Eye (tissue), 1 donor: ENCODE results near the gene GREM2.

Source experiments
- DNase-seq: peaks from one replicate; pipeline ENCODE4 v3.0.0-alpha.2; 2015

Gene GREM2

DNA sequence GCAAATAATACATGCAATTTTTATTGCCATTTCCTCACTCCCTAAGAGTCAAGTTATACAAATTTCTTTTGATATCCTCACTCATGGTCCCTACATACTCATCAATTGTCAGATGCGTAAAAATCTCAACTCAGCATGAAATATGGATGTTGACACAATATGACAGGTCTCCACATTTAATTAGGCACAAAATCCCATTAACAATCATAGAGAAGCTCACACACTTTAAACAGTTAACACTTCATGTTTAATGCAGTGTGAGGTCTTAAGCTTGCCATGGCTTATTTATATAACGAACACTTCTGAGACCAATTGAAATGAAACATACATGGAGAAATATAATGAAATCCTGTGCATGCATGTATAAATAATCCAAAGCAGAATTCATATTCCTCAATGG is 58.6 kb downstream of the GREM2 start:
- no peak for DNase-seq

DNA sequence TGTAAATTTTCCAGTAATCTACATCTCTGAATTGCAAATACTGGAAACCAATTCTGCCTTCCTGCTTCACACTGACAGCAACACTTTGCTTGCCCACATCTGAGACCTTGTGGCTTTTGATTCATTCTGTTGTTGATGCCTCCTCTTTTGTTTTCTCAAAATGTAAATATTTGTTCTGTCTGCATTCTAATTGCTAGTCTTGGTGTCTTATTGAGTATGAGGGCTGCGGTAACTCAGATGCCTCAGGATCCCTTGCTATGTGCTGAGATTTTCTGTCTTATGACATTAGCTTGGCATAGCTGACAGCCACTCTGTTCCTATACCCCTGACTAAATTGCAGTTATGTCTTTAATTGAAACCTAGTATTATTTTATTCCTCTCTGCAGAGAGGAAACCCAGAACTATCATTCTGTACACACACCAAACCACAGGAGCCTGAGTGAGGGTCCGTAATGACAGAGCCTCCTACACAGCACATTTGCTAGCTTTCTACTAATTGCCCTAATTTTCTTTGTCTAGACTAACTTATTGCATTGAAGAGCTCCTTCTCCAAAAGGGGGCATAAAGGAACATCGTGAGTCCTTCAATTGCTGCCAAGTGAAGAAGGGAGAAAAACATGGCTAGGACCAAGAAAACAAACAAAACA is 72.1 kb downstream of the GREM2 start:
- DNase-seq: no peak

DNA sequence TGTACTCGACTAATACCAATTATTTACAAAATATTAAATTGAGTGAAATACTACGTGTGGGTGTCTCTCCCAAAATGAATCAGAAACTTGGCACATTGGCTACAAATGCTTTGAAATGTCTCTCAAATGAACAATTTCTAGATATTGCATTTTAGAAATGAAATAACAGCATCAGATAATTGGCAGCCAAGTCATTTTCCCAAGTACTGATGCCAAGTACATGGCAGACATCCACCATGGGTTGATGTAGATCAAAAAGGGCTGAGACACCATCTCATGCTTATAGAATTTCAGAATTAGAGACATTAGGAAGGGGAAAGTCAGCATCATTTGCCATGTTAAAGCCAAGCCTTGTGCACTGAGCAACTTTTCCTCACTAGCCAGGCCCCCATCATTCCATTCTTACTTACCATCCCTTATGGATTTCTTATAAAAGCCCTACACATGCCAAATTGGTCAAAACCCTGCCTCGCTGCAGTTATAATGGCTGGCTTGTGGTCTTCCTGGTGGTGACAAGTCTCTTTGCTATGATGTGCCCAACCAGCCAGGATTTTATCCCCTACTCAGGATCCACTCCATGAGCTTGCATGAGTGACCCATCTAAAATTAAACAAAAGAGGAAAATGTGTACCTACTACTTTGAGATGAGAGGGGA is 73.1 kb downstream of the GREM2 start:
- no peak for DNase-seq

DNA sequence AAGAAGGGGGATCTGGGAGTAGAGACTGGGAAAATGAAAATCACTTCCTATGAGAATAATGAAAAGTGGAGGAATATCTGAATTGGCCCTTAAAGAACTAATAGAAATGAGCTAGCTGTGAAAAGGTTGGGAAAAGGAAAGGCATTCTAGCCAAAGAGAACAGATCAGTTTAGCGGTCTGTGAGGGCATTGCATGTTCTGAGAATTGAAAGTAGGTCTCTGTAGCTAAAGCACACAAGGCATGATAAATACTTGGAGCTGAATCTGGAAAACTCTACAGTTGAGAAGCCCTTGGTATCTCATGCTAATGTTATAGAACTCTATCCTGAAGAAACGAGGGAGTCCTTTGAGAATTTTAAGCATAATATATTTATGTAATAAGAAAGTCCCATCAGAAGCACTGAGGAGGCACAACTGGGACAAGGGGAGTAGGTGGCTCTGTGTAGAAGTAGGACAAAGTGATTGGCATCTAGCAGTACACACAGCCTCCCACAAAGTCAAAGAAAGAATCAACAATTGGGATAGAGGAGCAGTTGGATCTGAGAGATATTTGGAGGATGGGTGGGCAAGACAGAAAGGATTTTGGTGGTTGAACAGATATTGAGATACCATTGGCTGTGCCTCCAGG is 78.7 kb downstream of the GREM2 start:
- DNase-seq: no peak

DNA sequence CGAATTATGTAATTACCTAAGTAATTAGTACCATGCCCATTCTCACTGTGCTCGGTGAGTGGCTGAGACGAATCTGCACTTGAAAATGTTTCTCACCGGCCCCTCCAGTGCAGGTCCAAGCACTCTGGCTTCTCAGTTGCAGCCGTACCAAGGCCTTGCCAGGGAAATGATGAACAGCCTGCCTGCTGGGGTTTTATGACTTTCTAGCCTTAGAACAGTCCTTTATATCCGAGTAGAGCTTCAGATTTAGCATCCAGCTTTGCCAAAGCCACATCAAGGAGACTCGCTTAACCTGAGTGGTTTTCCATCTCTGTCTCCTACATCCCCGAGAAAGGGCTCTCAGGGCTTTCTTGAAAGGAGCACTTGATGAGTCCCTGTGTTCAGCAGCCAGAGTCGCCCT is 83.4 kb downstream of the GREM2 start:
- DNase-seq: no peak

DNA sequence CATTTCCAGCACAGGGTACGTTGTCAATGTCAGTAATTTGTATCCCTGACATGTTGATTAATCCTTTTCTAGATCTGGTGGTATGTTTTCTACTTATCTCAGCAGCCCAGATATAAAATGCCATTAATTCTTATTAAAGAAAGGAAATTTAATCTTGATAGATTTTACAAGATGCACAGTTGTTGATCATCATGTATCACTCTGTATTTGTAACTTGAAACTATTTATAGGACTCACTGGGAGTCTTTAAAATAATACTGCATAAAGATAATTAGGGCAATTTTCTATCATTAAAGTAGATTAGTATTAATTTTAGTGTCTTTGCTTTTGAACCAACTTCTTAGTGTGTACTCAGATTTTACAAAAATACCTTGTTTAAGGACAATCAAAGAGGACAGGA is 84.9 kb downstream of the GREM2 start:
- DNase-seq: no peak

DNA sequence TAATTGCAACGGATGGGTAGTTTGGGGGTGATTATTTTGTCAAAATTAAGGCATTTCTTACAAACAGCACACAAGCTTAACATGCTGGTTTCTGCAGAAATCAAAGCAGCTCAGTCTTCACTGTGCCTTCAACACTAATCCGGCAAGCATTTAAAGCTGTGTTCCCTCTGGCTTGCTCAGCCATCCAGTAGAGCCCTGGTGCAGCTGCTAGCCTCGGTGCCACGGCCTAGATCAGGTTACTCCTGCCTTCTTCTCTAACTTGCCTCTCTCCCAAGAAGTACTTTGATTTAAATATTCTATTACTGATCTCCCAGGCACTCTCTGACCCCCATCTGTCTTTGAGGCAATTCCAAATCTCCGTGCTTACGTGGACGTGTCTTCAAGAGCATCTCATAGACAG is 85.6 kb downstream of the GREM2 start:
- peak; percentile 39 for DNase-seq

DNA sequence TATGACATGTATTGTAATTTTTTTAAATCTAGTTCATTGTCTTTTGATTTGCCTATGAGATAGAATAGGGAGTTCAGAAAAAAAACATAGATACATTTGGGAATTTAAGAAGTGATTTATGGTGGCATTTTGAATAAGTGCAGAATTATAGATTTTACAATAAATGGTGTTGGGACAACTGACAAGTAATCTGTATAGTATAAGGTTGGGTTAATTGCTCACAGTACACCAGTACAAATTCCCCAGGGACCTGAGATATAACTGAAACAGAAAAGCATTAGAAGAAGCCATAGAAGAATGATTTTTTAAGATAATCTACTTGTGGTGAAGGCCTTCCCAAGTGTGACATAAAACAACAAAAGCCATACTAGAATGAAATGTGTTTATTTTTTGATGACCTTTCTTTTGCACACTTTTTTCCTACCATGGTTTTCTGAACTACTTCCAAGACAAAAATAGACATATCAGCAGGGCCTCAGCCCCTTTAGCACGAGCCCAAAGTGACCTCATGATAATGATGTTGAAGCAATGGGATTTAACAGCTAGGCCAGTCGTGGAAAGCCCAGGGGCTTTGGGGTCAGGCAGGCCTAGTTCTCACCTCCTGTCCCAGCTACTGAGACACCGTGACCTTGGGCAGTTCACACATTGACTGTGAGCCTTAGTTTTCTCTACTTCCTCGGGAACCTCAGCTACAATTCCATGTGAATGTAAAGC is 87.4 kb downstream of the GREM2 start:
- DNase-seq: no peak

DNA sequence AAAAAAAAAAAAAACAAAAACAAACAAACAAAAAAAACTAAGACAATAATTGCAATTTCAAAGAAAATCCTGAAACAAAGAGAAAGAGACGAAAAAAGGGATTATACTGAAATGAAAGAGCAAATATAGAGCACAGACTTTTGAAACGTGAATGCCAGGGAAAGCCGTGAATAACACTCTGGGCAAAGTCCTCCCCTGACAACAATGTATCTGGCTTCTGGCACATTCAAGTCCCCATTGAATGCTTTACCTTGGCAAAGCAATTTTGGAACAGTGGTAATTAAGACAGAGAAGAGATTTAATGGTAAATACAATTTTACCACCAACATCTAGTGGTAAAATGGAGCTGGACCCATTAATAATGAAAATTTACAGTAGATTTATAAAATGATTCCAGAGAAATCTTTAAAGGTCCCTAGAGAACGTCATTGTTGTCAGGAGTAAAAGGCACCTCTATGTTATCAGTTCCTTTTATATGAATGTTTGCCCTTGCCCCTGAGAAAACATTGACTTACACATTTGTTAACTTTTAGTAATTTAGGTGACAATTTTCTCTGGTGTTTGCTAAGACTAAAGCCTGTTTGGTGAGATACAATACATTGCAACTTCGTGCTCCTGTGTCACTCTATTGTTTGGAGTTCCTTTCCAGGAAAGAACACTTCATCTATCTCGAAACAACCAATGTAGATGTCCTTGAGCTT is 89.7 kb downstream of the GREM2 start:
- no peak for DNase-seq

DNA sequence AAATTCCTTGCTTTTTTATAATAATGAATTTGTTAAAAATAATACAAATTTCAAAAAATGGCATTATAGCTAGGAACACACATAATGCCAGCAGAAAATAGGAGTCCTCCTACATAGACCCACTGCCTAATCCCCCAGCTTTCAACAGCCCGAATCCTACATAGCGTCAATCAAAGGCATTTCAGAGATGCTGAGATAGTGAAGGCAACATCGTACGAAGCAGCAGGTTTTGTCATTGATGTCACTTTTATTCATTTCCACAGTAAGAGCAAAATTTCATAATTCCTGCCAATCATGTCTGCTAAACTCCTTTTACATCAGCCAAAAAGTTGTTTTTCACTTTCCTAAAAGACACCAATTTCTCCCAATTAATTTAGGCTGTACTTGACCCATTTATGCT is 94.1 kb downstream of the GREM2 start:
- no peak for DNase-seq

DNA sequence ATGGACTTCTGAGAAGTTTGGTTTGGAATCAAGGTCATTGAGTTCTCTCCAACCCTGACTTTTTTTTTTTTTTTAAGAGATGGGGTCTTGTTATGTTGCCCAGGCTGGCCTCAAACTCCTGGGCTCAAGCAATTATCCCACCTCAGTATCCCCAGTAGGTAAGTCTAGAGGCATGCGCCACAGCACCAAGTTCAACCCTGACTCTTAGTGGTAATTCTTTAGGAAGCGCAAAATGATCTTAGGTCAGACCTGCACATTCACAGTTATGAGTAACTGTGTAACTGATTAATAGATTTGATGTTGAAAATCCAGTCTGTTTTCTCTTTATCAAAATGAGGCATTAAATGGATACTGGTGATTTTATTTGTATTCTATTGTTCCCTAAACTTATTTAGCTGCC is 95.9 kb downstream of the GREM2 start:
- no peak for DNase-seq

DNA sequence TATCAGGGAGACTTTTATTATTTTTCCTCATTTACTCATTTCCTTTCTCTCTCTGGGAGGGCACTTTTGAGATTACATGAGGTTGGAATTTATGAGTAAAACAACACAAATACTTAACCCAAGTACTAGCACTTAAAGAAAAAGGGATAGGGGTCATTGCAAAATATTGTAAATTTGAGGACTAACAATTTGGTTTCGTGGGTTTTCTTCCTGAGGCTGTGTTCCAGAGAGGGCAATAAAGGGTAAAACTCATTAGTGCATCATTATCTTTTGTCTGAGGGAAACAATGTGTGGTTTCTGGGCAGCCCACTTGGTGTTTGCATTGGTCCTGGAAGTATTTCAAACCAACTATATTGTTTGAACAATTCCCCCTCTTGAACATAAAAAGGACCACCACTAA is 96.5 kb downstream of the GREM2 start:
- DNase-seq: no peak

DNA sequence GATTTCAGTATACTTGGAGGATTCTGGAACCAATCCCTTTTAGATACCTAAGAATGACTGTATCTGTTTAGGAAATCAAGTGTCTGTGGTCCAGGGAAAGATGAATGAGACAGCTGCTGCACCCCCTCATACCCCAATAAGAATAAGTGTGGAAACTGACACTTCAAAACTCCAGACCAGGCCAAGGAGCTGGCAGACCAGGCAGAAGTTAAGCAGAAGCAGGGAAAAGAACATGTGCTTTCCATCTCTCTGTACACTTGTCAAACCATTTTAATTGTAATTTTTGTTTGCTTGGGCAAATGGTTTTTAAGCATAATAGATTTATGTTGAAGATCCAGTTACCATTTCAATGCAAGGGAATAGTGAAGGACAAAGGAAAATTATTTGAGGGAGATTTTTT is 100.2 kb downstream of the GREM2 start:
- DNase-seq: no peak

DNA sequence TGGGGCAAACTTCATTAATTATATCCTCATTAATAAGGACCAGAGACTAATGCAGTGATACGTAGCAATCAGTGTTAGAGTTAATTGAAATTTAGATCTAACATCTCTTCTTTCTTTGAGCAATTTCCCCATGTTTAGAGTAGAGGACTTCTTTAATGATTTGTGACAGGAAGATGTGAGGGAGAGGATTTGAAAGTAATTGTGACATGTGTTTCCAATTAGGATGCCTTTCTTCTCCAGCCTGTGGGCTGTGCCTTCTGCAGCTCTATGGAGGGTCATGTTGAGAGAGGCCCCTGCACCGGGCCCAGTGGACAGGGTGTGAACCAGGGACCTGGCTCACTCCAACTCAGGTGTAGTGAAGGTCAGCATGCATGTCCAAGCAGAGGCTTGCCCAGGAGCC is 103.0 kb downstream of the GREM2 start:
- peak; percentile 67 for DNase-seq

DNA sequence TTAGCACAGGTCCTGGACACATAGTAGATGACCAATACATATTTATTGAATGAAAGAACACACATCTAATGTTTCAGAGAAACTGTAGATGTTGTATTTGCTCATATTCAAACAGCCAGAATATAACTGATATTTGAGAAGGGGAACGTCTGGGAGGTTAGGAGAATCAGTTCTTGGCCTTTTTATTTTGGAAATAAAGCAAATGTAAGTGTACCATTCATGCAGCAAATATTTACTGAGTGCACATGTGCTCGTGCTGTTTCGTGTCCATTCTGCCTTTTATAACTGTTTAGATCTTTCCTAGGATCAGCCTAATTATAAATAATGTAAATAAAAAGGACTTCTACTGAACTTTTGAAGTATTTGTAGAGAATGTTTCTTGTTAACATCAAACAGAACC is 103.8 kb downstream of the GREM2 start:
- DNase-seq: no peak

DNA sequence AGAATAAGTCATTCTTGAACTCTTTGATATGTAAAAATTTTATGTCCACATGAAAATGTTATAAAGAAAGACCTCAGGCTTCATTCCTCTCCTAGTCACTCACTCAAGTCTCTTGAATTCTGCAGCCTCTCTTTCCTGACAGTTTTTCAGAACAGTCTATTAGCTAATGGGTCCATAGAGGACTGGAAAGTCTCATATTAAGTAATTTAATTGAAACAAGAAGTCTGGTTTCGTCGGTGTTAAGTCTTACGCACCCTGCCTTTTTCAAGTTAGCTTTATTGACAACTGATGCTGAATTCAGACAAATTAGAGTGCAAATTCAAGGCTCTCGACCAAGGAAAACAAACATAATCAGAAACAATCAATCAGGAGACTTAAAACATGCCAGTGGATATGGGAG is 105.8 kb downstream of the GREM2 start:
- DNase-seq: no peak

DNA sequence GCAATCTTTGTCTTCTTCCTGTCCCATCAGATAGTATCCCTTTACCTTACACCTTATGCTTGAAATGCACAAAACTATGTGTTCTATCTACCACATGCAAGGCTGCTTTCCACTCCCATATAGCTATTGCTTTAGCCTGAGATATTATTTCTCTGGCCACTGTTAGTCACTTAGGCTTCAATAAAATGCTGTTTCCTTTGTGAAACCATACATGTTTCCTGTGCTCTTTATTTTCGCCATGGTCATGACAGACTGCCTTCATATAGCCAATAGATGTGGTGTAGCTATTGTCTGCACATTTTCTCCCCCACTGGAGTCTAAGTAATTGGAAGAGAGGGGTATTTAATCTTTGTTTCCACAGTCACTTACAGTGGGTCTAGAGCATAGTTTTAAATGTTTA is 108.4 kb downstream of the GREM2 start:
- DNase-seq: no peak

DNA sequence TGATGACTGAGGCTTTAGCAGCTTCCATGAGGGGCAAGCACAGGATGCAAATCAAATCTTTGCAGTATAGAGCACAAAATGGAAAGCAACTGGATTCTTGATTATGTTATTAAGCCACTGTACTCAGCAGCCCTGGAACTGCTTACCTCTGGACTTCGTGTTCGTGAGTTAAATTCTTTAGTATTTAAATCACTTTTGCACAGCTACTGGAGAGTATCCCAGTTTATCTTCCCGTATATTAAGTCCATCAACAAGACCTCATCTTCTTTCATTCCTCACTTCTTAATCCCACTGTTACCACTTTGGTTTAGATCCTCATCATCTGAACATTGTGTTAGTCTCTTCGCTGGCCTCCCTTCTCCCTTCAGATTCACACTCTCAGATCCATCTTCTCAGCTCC is 108.9 kb downstream of the GREM2 start:
- DNase-seq: no peak

DNA sequence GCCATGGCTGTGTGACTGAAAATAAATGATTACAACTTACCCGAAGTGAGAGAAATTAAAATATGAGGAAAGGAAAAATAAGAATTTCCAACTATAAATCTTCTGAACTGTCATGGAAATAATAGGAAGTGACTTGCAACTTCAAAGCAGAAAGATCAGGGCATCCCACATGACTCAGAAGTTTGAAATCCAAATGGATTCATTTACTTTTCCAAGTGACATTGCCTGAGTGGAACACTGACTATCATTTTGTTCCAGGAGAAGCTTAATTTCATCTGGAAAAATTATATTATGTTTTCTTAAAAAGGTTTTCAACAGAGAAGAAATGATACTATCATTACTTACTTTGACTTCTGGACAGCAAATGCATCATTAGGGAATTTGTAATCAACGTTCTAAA is 110.8 kb downstream of the GREM2 start:
- no peak for DNase-seq

DNA sequence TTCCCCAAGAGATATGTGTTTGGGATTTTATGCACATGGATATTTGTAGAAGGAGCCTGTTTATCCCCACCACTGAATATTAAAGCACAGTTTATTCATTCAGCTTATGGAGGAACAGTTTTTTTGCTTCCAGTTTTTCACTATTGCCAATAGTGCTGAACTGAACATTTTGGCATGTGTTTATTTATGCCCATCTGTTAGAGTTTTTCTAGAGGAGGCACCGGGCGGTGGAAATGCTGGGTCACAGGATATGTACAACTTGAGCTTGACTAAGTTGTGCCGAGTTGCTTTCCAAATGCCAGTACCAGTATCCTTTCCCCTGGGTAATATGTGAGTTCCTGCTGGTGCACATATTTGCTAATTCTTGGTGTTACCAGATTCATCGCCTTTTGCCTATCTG is 111.3 kb downstream of the GREM2 start:
- no peak for DNase-seq

DNA sequence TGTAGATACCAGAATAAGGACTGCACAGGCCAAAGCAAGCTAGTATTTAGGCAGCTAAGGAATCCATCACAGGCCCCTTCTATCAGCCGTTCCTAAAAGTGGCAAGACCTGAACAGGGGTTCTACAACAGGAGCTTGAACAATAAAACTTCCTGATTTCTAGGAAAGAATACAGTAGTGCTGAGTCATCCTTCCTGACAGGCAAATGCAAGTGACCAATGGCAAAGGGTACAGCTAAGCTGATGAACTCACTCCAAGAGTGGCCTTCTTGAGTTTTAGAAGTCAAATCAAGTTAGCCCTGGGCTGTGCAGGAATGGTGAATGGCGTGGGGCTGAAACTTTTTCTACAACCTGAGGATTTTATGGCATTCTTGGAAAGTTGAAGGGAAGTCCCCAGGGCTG is 112.9 kb downstream of the GREM2 start:
- no peak for DNase-seq

DNA sequence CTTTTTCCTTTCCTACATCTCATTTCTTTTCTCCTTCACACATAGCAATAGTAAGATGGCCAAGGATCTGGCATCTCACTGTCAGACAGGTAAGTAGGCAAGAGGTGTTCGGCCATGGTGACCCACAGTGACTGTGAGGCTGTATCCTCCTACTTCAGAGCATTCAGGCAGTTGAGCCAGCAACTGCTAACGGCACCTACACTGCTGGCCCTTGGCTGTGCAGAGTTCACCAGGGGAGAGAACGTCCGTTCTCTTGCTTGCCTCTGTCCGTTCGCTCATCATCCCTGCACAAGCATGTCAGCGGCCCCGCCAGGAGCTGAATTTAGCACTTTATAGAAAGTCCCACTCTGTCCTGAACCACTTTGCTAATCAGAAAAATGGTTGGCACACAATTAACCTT is 113.6 kb downstream of the GREM2 start:
- no peak for DNase-seq

DNA sequence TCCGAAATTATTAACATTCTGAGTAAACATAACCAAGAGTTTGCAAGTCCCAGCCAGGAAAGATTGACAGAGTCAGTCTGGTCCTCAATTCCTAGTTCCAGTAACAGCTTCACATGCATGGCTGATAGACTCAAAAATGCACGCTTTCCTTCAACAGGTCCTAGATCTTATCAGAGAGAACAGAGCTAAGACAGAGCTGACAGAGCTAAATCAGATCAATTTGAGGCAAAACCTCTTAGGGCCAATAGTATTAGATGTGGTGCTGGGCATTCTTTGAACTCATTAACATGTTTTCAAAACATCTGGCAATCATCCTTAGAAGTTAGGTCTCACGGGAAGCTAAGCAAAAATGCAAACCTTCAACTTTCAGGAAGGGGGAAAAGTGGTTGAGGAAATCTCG is 114.0 kb downstream of the GREM2 start:
- no peak for DNase-seq
